H54 (cell line): ENCODE data around the gene TAF1A.

Experiments
- DNase-seq: peaks from one replicate; pipeline ENCODE4 v3.0.0; 2011; ENCODE audit warnings: low spot score, mixed read lengths; ENCODE audit not compliant: insufficient read length
- FAIRE-seq: peaks from 3 replicates; lab custom pipeline; 2011; peaks lifted over from hg19 to GRCh38; lab: Jason Lieb, UNC
- POLR2A ChIP-seq: IDR thresholded peaks from 2 replicates; pipeline ENCODE4 v1.6.1; 2011; ENCODE audit warnings: low read depth, mild to moderate bottlenecking, low read length

TAF1A gene

DNA sequence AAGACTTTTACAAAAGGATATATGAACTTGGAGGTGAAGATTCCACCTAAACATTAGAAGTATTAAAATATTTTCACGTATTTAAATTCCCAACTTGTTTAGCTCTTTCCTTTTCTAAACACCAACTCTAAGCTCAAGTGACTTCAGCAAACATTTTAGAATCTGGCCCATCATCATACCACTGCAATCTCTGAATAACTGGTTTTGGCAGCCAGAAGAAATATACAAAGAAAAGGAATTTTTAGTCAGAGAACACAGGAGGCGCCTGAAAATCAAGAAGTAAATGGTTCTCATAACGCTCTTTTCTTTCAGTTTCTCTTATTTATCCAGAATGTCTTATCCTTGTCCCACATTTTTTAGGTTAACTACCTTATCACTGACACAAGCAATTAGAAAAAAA is 10.4 kb downstream of the TAF1A start:
- DNase-seq (no peak), FAIRE-seq (no peak)
- TF ChIP-seq POLR2A, result no peak

DNA sequence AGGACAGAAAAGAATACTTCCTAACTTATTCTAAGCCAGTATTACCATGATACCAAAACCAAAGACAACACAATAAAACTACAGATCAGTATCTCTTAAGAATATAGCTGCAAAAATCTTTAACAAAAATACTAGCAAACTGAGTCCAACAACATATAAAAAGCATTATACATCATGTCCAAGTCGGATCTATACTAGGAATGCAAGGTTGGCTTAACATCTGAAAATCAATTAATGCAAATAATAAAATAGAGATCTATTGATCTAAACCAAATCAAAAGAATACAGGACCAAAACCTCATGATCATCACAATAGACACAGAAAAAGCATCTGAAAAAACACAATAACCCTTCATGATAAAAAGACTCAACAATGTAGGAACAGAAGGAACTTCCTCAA is 18.9 kb downstream of the TAF1A start:
- peak; percentile 45 for FAIRE-seq
- no peak for TF ChIP-seq POLR2A
- DNase-seq, result no peak

DNA sequence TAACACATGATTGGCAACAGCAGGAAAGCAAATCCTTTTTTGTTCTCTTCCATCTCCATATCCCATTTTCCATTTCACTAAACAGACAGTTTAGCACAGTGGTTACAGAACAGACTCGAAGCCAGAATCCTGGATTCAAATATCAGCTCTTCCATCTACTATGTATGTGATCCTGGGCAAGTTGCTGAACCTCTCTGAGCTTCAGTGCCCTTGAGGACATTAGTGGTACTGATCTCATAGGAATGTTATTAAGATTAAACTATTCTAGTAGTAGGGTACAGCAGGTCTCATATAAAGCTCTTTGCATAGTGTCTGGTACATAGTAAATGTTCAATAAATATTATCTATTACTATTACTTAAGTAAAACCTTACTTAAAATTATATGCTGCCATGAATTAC is 28.1 kb downstream of the TAF1A start:
- TF ChIP-seq POLR2A, result no peak
- FAIRE-seq (peak; percentile 33), DNase-seq (no peak)

DNA sequence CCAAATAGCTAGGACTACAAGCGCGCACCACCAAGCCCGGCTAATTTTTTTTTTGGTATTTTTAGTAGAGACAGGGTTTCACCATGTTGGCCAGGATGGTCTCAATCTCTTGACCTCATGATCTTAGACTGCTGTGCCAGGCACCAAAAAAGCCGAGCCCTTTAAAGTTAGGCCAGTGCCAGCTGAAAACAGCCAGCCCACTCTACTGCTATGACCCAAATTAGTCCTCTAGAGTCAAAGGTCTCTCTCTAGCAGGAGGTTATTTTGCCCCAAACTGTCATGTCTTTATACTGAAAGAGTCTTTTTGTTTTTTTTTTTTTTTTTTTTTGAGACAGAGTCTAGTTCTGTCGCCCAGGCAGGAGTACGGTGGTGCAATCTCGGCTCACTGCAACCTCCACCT is 32.2 kb downstream of the TAF1A start:
- TF ChIP-seq POLR2A, result no peak
- no peak for FAIRE-seq
- no peak for DNase-seq

DNA sequence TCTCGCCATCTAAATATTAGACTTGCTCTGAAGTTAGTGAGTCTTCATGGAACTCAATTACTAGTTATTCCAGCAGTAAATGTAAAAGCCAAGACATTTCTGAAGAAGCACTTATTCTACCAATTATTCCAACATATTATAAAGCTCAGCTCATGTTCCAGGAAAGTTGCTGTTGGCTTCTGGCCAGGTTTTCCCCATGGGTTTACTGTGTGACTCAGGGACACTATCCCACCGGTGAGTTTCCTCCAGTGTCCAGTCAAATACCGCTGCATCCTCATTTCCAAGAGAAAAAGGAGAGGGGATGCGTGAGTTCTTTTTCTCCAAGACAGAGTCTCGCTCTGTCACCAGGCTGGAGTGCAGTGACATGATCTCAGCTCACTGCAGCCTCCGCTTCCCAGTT is 32.6 kb downstream of the TAF1A start:
- no peak for DNase-seq
- FAIRE-seq, result no peak
- TF ChIP-seq POLR2A, result no peak

DNA sequence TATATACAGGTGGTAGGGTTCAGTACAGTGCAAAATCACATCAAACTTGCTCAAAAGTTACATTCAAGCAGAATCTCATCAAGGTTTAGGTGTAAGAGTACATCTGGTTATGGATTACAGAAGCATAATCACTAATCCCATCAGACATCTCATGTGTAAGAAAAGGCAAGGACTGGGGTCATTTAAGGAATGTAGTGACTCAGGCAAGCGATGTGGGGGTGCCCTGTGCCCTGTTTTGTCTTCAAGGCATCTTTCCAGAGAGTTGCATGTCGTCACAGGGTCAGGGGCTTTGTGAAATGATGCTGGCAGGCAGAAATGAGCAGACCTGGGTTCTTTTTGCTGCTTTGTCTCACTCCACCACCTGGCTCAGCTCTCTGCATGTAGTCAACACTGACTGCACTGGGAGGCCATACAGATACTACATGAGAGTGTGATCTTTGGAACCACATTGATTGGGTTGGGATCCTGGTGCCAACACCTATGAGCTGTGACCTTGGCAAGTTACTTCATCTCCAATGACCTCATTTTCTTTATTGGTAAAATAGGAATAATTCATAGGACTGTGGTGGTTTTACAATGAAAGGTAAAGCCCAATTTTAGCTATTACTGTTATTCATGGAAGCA is 33.6 kb downstream of the TAF1A start:
- no peak for DNase-seq
- no peak for TF ChIP-seq POLR2A
- FAIRE-seq, result no peak

DNA sequence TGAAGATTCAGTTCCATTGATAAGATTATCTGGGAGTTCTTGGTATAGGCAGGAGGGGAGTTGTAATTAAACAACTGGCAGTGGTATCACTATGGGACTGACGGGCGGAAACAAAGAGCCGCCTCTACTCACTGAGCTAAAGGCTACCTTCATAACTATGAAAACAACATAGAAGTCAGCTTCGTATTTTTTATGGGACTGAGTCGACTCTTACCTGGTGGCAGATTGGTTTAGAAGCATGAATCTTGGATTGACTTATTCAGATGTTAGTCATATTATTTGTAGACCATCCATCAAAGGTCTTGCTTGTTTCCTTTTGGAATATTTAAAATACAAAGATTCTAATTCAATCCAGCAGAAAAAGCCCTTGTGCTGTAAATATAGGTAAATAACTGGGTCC is 35.6 kb downstream of the TAF1A start:
- TF ChIP-seq POLR2A, result no peak
- FAIRE-seq, result no peak
- DNase-seq, result no peak

DNA sequence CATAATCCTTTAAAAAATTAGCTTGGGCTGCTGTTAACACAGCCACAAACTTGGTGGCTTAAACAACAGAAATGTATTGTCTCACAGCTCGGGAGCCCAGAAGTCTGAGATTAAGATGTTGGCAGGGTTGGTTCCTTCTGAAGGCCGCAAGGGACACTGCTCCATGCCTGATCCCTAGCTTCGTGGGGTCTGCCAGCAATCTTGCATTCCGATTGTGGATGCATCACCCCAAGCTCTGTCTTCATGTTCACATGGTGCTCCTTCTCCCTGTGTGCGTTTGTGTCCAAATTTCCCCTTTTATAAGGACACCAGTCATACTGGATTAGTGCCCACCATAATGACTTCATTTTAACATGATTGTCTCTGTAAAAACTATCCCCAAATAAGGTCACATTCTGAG is 36.9 kb downstream of the TAF1A start:
- DNase-seq (no peak), FAIRE-seq (no peak)
- no peak for TF ChIP-seq POLR2A

DNA sequence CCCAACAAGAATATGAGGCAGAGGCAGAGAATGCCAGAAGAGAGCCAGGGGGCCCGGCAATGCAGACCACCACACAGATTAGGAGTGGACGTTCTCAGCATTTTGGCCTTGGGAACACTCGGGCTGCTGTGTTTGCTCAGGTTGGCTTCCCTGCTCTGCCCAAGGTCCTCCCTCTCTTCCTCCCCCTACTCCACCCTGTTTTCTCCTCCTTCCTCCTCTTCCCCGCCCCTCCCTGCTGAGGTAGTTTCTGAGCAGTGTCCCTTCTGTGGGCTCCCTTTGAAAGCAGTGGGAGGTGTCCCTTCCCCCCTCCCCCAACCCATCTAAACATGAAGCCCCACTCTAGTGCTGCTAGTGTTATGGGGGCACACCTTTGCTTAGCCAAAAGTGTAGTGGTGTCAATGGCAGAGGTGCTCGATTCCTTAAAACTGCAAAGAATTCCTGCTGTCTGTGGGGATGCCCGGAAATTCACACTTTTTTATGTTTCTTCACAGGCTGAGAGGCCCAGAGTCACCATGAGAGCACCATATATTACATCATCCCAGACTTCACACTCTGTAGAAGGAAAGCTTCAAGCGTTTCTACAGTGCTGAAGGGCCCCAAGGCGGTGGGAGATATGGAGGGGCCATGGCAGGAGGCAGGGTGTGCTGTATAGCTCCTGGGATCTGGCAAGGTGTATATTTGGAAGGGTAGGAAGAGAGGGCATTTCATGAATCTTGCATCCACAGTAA is 41.6 kb downstream of the TAF1A start, which contains the start of gene HHIPL2:
Gene HHIPL2 (minus strand): TSS at position 161 of the 728 bp plus-strand sequence. CDS start 60 bp downstream, at position 101.
- DNase-seq (peak; percentile 12), FAIRE-seq (no peak)
- TF ChIP-seq POLR2A, result no peak

DNA sequence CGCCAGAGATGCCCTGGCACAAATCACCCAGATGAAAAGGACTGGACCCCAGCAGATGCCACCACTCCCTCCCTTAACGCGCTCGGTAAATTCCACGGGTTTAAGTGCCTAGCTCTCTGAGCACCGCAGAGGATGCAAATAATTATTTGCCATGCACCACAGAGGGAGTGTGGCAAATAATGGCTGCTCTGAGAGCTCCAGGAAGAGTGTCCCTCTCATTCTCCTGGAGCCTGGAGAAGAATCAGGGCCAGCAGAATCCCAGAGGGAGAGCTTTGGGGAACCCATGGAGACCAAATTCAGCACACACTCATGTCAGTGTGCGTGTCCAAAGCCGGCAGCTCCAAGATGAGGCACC is 42.5 kb downstream of the TAF1A start:
- peak; percentile 13 for DNase-seq
- no peak for FAIRE-seq
- TF ChIP-seq POLR2A, result no peak

DNA sequence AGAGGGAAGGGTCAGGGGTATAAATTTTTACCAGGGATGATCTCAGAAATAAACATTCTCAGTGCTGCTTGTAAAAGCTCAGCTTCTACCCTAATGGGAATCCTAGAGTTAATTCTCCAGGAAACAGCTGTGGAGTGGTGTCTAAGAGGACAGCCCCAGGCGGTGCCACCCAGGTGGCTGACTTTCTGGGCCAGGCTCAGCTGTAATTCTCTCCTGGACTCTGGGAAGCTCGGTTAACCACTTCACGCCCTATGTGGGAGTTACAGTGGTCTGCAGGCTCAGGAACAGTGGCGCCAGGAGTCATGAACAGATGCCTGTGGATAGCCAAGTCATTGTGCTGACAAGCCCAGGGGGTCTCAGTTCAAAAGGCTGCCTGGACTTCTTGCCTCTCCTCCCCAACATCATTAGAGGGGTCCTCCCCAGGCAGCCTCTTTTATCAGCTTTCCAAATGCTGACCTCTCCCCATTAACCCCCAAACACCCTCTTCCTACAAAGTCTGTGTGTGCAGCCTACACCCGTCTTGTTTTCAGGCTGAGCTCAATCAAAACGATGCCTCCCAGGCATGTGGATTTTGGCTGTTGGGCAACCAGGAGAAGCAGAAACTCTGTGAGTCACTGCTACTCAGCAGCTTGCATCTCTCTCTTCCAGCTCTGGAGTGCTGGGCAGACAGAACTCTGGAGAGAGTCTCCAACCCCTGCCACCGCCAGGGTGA is 43.0 kb downstream of the TAF1A start:
- no peak for TF ChIP-seq POLR2A
- DNase-seq (peak; percentile 79), FAIRE-seq (peak; percentile 15)

DNA sequence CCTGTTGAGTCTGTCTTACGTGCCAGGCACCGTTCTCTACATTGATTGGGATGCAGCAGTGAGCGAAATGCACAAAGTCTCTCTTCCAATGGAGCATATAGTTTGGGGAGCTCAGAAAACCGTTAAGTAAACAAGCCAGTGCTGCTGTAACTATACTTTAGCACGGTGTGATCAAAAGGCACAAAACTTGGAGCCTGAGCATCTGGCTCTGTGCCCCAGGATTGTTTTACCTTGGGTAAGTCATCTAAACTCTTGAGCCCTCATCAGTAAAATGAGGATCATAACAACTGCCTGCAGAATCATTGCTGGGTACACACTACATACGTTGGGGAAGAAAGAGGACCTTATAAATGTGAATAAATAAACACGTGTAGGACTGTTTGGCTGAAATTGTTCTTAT is 43.6 kb downstream of the TAF1A start:
- FAIRE-seq (no peak), DNase-seq (no peak)
- no peak for TF ChIP-seq POLR2A

DNA sequence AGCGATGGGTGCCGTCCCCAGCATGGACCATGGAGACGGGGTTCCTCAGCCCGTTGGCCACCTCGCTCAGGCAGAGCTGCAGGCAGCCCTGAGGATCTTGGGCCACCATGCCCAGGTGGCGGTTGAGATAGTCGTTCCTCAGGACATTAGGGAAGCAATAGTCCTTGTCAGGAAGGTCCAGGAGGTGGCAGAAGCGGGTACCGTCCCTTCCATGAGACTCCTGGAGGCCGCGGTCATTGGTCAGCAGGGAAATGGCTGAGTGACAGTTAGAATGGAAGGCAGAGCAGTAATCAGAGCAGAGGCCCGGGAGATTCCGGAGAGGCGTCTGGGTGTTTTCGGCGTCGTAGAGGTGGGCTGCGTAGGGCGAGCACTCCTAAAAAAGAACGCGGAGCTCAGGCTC is 45.9 kb downstream of the TAF1A start:
- no peak for TF ChIP-seq POLR2A

DNA sequence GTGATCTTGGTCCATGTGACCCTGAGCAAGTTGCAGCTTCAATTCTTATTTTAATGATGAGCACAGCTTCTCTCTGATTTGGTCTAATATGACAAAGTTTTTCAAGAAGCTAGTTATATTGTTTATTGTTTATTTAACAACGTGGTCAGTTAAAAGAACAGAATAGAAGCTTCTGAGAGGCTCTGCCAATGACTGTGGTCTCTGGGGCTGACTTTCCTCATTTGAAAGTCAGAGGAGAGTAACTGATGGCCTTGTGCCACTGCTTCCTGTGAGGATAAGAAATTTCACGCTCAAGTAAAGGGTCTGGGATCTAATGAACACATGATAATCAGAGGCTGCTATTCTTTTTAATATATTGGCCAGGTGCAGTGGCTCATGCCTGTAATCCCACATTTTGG is 49.1 kb downstream of the TAF1A start:
- no peak for FAIRE-seq
- TF ChIP-seq POLR2A, result no peak
- DNase-seq, result no peak

More for the DNA sequence above, 45.9 kb downstream of the TAF1A start:
- DNase-seq, result no peak
- FAIRE-seq, result no peak

DNA sequence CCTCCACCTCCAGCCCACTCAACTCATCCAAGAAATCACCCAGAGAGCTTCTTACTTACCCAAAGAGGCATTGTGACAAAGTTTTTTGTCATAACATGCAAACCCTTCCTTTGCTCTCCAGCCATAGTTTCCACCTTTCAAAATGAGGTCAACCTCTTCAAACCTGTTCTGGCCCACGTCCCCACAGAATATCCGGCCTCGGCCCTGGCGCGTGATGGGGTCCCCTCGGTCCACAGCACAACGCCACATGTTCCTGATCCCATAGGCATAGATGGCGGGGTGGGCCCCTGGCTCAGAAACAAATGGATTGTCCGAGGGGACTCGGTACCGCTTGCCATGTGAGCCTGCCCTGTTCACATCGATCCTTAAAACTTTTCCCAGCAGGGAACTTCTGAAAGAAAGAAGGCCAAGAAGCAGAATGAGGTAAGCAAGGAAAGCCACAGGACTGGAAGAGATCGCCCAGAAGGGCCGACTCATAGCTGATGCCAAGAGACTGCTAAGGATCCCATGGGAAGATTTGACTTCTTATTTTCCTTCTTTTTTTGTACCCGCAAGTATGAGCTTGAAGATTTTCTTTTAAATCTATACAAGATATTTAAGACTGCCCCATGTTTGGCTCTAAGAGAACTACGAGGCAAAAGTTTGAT is 49.7 kb downstream of the TAF1A start:
- no peak for TF ChIP-seq POLR2A
- FAIRE-seq, result no peak

More for the DNA sequence above, 49.7 kb downstream of the TAF1A start:
- no peak for DNase-seq
